Adipocyte (in vitro differentiated cells): ENCODE data around the gene ZFP82.

Experiments used
- DNase-seq: peaks from one replicate; pipeline ENCODE4 v3.0.0-alpha.2; 2015; ENCODE audit warnings: low read depth
- H3K27me3 ChIP-seq: replicated peaks from 2 replicates; pipeline ENCODE4 v1.7.0; 2013; ENCODE audit warnings: mild to moderate bottlenecking, low read length, moderate library complexity; ENCODE audit not compliant: control insufficient read depth, insufficient read depth
- H3K36me3 ChIP-seq: 2 replicates; pipeline ENCODE4 v1.7.0; 2013; ENCODE audit warnings: low read length, mild to moderate bottlenecking, moderate library complexity; ENCODE audit not compliant: control insufficient read depth, insufficient read depth, severe bottlenecking
- H3K4me1 ChIP-seq: 2 replicates; pipeline ENCODE4 v1.7.0; 2013; ENCODE audit warnings: mild to moderate bottlenecking, low read length, moderate library complexity; ENCODE audit not compliant: control insufficient read depth, insufficient read depth
- H3K4me3 ChIP-seq: 2 replicates; pipeline ENCODE4 v1.7.0; 2013; ENCODE audit warnings: mild to moderate bottlenecking, low read length, moderate library complexity
- H3K9ac ChIP-seq: 2 replicates; pipeline ENCODE4 v1.7.0; 2013; ENCODE audit warnings: mild to moderate bottlenecking, low read length, moderate library complexity
- H3K9me3 ChIP-seq: 2 replicates; pipeline ENCODE4 v1.7.0; 2013; ENCODE audit warnings: mild to moderate bottlenecking, low read length, moderate library complexity; ENCODE audit not compliant: control insufficient read depth

The ZFP82 gene

DNA sequence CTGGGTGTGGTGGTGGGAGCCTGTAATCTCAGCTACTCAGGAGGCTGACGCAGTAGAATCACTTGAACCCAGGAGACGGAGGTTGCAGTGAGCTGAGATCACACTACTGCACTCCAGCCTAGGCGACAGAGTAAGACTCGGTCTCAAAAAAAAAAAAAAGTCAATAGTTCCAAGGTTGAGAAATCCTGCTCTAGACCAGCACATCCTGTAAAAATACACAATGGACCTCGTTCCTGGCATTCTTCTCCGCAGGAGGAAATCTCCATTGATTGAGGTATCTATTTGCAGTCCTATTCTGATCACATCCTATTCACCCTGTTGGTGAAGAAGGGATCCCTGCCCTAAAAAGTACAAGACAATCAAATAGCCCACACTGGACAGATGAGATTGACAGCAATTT is 54.6 kb downstream of the ZFP82 start:
- H3K9ac ChIP-seq = no peak overlapping the region
- DNase-seq = no peak
- H3K4me3 ChIP-seq = no peak overlapping the region
- H3K4me1 ChIP-seq = no peaks in the 10 kb centered on the region
- H3K36me3 ChIP-seq = peaks cover 59% of the 10 kb centered on the region
- no peaks in the 10 kb centered on the region for H3K9me3 ChIP-seq
- H3K27me3 ChIP-seq = no peaks in the 10 kb centered on the region
